ENCODE results near the gene LPIN3. TPM values are rescaled to one million over a fixed set of nuclear protein-coding genes. Genes with fewer than 3 reads are reported as not detected.

Gene LPIN3
- total RNA-seq, 1 experiment from 2014 or later, result 32.6 TPM

GRCh38 chr20:41304424-41305079 lies 36.1 kb upstream of the LPIN3 start:
- no peaks in the 10 kb centered on the region for H3K9me3 Mint-ChIP-seq (ENCODE audit: unreplicated experiment)
- H3K4me3 Mint-ChIP-seq (ENCODE audit: unreplicated experiment), result no peak overlapping the region
- intact Hi-C loops (cut with micrococcal nuclease; ENCODE audit: unreplicated experiment), result no loop called here
- H3K27me3 ChIP-seq (replicated peaks; ENCODE audit: control insufficient read depth, insufficient read depth, low read length), result no peaks in the 10 kb centered on the region
- ChIA-PET POLR2A (no interaction called here), CTCF (no interaction called here)
- no peak overlapping the region for H3K4me3 ChIP-seq (ENCODE audit: low read depth, low read length)
- DNase-seq, result no peak
- no peaks in the 10 kb centered on the region for H3K36me3 Mint-ChIP-seq (ENCODE audit: insufficient read depth, unreplicated experiment)
- no peaks in the 10 kb centered on the region for H3K9me3 ChIP-seq
- no TSS peak for BruUV-seq (replicated peaks)
- no peak overlapping the region for H3K27ac Mint-ChIP-seq (ENCODE audit: unreplicated experiment)
- H3K4me1 ChIP-seq, result peaks cover 7% of the 10 kb centered on the region; the same call in 1 of the 2 replicates
- no peaks in the 10 kb centered on the region for H3K27me3 Mint-ChIP-seq (ENCODE audit: insufficient read depth, unreplicated experiment)
- no peak for TF ChIP-seq CTCF (IDR thresholded peaks at IDR 0.05; ENCODE audit: insufficient read depth in 1 of 2, low read depth in 1 of 2, low read length in 1 of 2, severe bottlenecking in 1 of 2, unreplicated experiment in 1 of 2)
- H3K4me1 Mint-ChIP-seq (ENCODE audit: low read depth, unreplicated experiment), result no peaks in the 10 kb centered on the region
- no peaks in the 10 kb centered on the region for H3K36me3 ChIP-seq (ENCODE audit: control insufficient read depth, insufficient read depth, low read length)

GRCh38 chr20:41306061-41306727 lies 34.4 kb upstream of the LPIN3 start:
- Mint-ChIP-seq H3K4me1 (ENCODE audit: low read depth, unreplicated experiment) (no peaks in the 10 kb centered on the region), H3K4me3 (ENCODE audit: unreplicated experiment) (no peak overlapping the region), H3K9me3 (ENCODE audit: unreplicated experiment) (no peaks in the 10 kb centered on the region), H3K27ac (ENCODE audit: unreplicated experiment) (no peak overlapping the region), H3K36me3 (ENCODE audit: insufficient read depth, unreplicated experiment) (no peaks in the 10 kb centered on the region), H3K27me3 (ENCODE audit: insufficient read depth, unreplicated experiment) (no peaks in the 10 kb centered on the region)
- no TSS peak for BruUV-seq (replicated peaks)
- Histone ChIP-seq H3K27me3 (replicated peaks; ENCODE audit: control insufficient read depth, insufficient read depth, low read length) (no peaks in the 10 kb centered on the region), H3K4me3 (ENCODE audit: low read depth, low read length) (no peak overlapping the region), H3K36me3 (ENCODE audit: control insufficient read depth, insufficient read depth, low read length) (no peaks in the 10 kb centered on the region), H3K4me1 (peaks cover 7% of the 10 kb centered on the region; the same call in 1 of the 2 replicates), H3K9me3 (no peaks in the 10 kb centered on the region)
- POLR2A ChIA-PET, result no interaction called here
- CTCF ChIA-PET, result interaction anchor here (1.0 kb wide), 1 partner anchor 133 kb away, joined by 3 read pairs; no protein-coding TSS in a partner anchor
- TF ChIP-seq CTCF (IDR thresholded peaks at IDR 0.05; ENCODE audit: insufficient read depth in 1 of 2, low read depth in 1 of 2, low read length in 1 of 2, severe bottlenecking in 1 of 2, unreplicated experiment in 1 of 2), result no peak
- intact Hi-C loops (cut with micrococcal nuclease; ENCODE audit: unreplicated experiment), result no loop called here
- DNase-seq, result no peak

GRCh38 chr20:41307021-41307420 lies 33.6 kb upstream of the LPIN3 start:
- DNase-seq, result no peak
- no peak overlapping the region for H3K4me3 ChIP-seq (ENCODE audit: low read depth, low read length)
- POLR2A ChIA-PET, result no interaction called here
- no peaks in the 10 kb centered on the region for H3K9me3 ChIP-seq
- H3K36me3 ChIP-seq (ENCODE audit: control insufficient read depth, insufficient read depth, low read length), result no peaks in the 10 kb centered on the region
- intact Hi-C loops (cut with micrococcal nuclease; ENCODE audit: unreplicated experiment), result no loop called here
- H3K27me3 ChIP-seq (replicated peaks; ENCODE audit: control insufficient read depth, insufficient read depth, low read length), result no peaks in the 10 kb centered on the region
- CTCF ChIA-PET, result no interaction called here
- Mint-ChIP-seq H3K36me3 (ENCODE audit: insufficient read depth, unreplicated experiment) (no peaks in the 10 kb centered on the region), H3K4me1 (ENCODE audit: low read depth, unreplicated experiment) (no peaks in the 10 kb centered on the region), H3K27ac (ENCODE audit: unreplicated experiment) (no peak overlapping the region), H3K9me3 (ENCODE audit: unreplicated experiment) (no peaks in the 10 kb centered on the region), H3K4me3 (ENCODE audit: unreplicated experiment) (no peak overlapping the region), H3K27me3 (ENCODE audit: insufficient read depth, unreplicated experiment) (no peaks in the 10 kb centered on the region)
- H3K4me1 ChIP-seq, result peaks cover 7% of the 10 kb centered on the region; the same call in 1 of the 2 replicates
- TF ChIP-seq CTCF (IDR thresholded peaks at IDR 0.05; ENCODE audit: insufficient read depth in 1 of 2, low read depth in 1 of 2, low read length in 1 of 2, severe bottlenecking in 1 of 2, unreplicated experiment in 1 of 2), result no peak
- BruUV-seq (replicated peaks), result no TSS peak
